HG03460 (cell line): ENCODE results near the gene ABHD17B.
"Not testable (repeated sequence)": the region's sequence is repeated elsewhere in the genome, so short reads cannot be mapped to it uniquely, and the experiment has no call there.

Experiments
- ATAC-seq: cut with Tn5 transposase; IDR thresholded peaks from one replicate; pipeline ENCODE4 v1.9.1; 2021; ENCODE audit not compliant: unreplicated experiment

ABHD17B gene

DNA sequence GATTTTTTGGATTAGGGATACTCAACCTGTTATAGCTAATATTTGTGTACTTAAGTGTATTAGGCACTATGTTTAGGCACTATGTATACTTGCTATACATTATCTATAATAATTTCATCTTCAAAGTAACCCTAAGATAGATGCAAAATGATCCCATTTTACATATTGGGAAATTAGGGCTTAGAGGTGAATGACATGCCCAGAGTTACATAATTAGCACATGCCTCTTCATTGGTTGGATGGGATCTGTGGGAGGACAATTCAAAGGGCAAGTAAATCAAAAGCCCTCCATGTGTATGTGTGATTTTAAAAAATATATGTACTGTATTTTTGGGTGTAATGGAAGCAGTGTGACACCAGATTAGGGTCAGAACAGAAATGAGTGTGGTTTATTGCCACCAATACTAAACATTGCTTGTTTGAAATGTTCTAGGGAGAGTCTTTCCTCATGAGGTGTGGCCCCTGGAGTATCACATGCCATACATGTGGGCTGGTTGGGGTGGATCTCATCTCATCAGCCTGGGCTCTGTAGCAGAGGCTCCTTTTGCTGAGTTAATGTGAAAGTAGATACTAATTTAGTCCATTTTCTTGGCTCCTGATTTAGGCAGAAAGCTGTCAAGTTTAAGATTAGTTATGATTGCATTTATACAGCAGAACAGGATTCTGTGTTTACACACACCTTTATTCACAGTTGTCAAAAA is 6.0 kb upstream of the ABHD17B start:
- peak; percentile 77 for ATAC-seq

DNA sequence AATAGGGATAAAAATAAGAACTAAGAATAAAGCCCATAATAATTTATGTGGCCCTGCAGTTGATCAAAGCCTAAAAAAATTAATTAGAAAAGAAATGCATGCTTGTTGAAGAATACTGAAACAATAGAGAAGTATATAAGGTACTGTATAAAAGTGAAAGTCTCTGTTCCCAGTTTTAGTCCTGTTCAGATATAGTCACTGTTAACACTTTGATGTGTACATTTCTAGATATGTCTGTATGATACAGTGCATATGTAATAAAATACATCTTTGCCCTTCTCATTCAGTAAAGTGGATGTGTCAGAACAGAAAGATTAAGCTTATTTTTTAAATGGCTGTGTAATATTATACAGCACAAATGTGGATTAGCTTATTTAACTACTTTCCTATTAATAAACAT is 4.5 kb upstream of the ABHD17B start:
- no peak for ATAC-seq

DNA sequence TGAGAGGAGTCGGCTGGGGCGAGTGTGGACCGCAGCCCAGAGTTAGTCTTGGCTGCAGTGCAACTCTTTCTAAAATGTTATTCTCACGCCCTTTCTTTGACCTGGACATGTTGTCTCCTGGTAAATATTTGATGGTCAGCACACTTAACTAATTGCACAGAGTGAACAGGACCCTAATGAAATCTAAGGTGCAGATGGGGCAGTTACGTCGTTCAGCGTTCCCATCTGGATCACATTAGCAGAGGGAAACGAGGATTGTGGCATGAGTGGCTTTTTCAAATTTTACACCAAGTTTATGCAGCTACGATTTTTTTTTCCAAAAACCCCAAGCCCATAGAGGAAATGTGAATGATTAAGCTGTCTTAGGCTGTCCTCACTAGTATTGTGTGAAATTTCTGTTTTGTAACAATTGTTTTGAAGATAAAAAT is 929 bp upstream of the ABHD17B start:
- no peak for ATAC-seq

DNA sequence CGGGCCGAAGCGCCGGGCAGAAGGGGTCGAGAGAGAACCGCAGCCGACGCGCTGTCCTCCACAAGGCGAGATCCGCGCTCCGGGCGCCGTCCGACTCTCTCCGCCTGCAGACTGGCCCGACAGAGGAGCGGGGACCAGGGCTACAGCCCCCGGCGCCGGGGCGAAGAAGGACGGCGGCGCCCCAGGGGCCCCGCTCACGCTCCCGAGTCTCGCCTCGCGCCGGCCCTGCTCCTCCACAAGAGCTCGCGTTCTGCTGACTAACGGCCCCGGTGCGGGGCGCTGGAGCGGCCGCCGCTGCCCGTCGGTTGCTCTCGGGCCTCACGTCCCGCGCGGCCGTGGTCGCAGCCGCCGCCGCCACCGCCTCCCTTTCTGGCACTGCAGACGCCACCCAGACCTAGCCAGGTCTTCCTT is 338 bp downstream of the ABHD17B start:
- peak; percentile 13 for ATAC-seq

DNA sequence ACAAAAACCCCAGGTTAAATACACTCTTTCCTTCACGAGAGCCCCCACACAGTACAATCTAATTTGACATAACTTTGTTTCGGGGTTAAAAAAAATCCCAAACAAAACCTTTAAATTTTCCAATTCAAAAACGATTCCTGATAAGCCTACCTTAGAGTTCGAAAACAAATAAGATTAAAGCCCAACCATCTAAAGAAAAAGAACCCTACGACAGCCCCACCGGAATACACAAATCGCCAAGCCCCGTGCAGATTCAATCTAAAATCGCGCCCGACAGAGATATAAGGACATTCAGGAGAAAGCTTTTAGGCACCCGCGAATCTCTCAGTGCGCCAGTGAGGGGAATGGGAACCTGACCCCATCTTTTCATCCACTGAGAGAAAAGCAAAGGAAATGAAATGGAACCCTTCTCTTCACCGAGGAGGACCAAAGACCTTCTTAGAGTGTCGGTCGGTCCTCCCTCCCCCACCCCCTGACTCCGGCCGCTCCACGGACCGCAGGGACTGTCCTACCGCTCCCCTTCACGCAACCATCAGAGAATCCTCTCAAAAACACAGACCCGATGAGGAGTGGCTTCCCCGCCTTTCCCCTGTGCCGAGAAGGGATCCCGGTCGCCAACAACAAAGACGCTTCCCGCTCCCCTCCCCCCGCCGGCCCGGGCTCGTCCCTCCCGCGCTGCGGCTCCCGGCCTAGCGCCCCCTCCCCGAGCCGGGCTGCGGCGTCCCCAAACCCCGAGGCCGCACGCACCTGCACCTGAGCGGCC is 925 bp downstream of the ABHD17B start:
- ATAC-seq: peak; percentile 12

DNA sequence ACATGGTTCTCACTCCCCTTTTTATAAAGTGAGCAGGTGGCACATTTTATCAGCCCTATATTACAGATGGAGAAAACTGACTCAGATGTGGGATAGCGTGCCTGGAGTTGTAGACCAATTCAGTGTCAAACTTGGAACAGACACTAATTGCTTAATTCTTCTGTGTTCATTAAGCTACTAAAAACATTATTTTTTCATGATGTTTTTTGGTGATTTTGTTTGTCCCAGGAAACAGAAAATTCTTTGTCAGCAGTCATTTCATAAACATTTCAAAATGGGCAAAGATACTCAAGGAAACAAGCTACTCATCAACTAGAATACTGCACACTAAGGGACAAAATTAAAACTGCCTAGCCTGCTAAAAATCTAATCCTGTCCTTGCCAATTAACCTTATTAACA is 2.2 kb downstream of the ABHD17B start:
- ATAC-seq: no peak

DNA sequence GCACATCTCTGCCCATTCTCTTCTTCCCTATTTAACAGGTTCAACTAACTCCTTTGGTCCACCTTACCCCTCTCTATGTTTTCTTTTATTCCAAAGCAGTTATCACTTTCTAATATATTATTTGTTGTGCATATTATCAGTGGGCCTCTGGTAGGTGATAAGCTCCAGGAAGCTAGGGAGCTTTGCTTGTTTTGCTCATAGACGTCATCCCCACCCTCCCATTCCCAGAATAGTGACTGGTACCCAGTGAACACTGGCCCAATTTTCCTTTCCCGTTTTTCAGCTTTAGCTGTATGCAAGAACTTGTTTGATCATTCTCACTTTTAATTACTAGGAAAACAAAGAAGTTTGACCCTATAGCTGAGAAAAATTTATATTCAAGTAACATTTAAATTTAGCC is 6.9 kb downstream of the ABHD17B start:
- no peak for ATAC-seq

DNA sequence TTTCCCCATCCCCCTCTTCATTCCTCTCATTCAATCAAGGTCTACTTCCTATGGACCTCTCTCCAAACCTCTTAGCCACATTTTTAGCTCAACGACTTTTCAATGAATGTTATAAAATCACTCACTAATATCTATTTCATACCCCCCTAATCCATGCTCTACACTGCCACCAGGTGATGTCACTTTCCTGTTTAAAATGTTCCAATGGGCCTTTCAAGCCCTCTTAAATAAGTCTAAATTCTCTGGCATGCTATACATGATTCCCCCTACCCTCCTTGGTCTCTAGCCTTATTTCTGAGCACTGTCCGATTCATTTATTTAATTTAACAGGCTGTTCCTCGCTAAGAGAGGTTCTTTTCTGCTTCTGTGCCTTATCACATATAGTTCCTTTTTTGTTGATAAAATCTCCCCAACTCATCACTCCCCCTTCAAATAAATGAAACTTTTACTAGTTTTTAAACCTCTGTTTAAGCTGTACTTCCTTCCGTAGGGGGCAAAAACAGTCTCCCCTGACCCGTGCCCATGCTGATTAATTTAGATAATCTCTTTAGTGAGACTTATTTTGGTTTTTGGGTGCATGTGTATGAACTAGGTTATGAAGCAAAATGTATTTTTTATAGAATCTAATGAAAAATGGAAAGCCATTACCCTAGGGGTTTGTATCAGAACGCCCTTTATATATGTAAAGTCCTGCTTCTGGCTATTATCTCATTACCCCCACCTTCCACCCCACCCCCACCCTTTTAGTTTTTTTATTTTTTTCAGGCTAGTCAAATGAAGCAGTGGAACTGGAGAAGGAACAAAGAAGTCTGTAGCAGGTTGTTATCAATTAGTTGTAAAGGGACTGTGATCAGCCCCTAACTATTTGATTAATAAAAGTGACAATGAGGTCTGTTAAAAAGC is 9.0 kb downstream of the ABHD17B start:
- no peak for ATAC-seq

DNA sequence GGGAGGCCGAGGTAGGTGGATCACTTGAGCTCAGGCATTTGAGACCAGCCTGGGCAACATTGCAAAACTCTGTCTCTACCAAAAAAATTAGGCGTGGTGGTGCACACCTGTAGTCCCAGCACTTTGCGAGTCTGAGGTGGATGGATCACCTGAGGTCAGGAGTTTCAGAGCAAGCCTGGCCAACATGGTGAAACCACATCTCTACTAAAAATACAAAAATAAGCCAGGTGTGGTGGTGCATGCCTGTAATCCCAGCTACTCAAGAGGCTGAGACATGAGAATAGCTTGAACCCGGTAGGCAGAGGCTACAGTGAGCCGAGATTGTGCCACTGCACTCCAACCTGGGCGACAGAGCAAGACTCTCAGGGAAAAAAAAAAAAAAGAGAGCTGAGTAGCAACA is 12.2 kb downstream of the ABHD17B start:
- not testable (repeated sequence) for ATAC-seq

DNA sequence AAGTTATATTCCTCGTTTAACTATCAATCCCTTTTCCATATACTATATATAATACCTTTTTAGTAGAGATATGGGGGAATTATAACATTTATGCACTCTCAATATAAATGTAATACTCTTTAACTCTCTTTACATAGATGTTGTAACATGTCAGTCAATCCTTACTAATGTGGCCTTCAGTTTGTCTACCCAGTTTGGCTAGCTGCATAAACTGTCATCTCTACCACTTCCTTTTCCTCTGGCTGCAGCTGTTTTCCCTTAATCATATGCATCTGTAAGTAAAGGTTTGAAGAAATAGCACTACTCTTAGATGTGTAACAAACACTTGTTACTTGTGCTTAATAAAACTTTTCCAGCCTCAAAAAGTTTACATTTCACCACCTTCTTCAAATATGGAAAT is 13.4 kb downstream of the ABHD17B start:
- ATAC-seq: peak; percentile 47

DNA sequence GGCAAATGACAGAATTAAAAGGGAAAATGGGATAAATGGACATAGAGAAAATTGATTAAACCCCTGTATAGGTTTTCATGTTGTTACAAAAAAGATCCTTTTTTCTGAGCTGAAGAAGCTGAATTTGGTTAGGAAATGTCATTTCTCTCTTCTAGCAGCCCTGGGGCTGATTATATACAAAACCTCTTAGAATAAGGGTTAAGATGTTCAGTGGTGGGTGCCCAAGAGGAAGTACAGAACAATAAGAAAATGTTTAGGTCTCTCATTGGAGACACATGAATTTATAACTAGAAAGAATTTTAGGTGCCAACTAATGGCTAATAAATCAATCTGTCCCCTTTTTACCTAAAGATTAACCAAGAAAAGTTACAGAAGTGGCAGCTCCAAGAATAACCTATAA is 14.2 kb downstream of the ABHD17B start:
- ATAC-seq: no peak

DNA sequence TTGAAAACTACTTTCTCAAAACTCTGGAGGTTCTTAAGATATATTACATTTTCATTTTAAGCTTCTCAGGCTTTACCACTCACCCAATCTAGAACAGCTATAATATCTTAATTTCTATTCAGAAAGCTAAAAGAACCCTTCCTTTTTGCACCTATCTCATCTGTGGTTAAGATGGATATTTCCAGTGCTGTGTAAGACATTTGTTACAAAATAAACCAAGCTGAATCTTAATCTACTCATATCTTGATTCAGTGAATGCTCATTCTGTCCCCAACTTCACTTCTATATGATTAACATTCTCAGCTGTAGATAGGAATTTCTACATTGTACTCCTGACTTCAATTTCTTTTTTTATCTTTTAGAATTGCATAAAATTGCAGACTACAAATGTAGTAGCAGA is 15.0 kb downstream of the ABHD17B start:
- ATAC-seq: no peak

DNA sequence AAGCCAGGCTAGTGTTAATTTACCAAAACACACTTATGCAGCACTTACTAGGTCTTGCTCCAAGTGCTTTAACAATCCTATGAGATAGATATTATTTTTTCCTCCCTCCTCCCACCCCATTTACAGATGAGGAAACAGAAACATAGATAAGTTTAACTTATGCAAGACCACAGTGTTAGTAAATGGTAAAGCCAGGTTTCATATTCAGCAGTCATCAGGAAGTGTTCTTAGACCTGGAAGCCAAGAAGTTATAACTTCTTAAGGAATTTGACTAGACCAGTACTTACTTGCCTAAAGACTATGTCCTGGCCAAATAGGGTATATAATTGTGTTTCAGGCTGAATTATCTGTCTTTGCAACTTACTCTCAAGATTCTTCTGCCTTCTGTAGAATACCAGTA is 15.9 kb downstream of the ABHD17B start:
- ATAC-seq: peak; percentile 42

DNA sequence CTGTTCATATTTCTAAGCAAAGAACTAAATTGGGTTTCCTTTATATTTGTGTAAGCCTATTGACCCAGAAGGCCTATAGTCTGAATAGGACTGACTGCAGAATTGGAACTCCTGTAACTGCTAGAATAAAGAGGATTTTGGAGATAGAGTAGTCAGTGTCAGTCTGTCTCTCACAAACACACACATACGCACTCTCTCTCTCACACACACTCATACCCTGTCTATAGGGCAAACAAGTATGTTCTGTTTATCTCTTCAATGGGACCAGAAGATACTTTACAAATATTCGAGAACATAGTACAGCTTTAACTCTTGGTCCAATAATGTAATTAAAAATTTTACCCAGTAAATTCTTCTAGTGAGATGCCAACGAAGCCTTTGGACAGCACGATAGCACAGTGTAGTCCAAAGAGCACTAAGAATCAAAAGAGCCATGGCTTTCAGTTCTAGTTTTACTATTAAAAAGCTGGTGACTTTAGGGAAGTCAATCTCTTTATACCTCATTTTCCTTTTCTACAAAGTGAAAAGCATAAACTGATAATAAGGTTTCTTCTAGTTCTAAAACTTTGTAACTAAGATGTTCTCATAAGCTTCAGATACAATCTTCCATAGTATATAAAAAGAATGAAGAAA is 19.3 kb downstream of the ABHD17B start:
- ATAC-seq: peak; percentile 45

DNA sequence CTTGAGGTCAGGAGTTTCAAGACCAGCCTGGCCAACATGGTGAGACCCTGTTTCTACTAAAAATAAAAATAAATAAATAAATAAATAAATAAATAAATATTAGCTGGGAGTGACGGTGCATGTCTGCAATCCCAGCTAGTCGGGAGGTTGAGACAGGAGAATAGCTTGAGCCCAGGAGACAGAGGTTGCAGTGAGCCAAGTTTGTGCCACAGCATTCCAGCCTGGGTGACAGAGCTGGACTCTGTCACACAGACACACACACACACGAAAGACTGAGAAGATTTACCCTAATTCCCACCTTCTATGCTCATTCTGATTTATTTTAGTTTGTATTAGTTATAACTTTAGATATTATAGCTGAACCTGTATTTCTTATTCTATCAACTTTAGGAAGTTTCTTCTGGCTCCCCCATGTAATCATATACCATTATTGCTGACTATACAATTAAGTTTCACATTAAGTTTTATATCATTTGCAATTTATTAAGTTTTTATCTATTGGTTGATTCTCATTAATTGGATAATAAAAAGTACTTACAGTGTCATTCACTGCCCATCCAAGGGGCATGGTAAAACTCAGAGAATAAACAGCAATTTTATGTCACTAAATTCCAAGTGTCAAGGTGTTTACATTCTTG is 20.8 kb downstream of the ABHD17B start:
- ATAC-seq: no peak

DNA sequence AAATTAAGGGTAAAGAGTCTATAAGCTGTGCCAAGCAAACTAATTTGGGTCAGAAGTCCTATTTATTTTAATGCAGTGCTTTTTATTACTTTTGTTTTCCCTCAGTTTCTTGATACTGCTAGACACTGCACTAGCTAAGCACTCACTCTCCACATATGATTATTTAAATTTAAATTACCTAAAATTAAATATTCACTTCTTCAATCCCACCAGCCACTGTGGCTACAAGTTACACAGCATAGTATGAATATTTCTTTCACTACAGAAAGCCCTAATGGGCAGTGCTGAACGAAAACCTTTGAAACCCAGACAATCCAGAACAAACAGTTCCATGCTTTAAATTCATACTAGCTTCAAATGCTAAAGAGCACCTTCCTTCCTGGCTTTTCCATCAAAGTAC is 23.6 kb downstream of the ABHD17B start:
- ATAC-seq: no peak

DNA sequence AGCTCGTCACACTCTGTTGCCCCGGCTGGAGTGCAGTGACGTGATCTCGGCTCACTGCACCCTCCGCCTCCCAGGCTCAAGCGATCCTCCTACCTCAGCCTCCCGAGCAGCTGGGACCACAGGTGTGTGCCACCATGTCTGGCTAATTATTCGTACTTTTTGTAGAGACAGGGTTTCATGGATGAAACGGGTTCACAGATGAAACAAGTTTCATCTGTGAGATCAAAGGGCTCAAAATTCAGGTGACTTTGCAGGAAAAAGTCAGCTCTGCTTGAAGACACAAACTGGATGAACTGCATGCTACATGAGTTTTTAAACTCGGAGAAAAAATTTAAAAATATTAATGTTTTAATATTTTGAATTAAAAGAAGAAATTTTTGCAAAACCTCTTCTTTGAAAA is 24.5 kb downstream of the ABHD17B start:
- ATAC-seq: no peak

DNA sequence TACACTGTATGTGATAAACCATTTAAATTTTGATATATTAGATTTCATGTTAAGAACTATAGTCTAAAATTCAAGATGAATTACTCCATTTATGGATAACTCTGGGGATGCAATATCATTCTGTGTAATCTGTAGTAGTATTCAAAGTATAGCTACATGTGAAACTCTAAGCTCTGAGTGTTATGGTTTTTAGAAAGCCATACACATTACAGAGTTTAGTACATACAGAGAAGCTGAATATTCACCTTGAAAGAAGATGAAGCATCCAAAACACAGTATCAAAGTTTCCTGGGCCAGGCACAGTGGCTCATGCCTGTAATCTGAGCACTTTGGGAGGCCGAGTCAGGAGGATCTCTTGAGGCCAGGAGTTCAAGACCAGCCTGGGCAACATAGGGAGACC is 25.0 kb downstream of the ABHD17B start:
- ATAC-seq: no peak

DNA sequence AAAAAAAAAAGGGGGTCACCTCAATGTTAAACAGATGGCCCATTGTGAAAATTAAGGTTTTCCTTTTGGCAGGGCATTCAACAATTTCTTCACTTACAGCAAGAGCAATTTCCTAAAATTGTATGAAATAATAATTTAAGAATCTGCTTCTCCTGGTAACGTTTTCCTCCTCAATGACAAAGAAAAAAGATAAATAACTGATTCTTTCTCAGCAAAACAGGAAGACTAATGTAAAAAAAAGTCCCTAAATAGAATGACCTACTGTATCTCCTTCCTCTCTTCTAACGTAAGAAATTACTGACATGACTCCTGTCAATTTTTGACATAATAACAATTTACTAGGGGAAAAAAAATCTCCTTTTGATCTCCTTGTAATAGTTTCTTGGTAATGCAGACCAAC is 25.5 kb downstream of the ABHD17B start:
- no peak for ATAC-seq

DNA sequence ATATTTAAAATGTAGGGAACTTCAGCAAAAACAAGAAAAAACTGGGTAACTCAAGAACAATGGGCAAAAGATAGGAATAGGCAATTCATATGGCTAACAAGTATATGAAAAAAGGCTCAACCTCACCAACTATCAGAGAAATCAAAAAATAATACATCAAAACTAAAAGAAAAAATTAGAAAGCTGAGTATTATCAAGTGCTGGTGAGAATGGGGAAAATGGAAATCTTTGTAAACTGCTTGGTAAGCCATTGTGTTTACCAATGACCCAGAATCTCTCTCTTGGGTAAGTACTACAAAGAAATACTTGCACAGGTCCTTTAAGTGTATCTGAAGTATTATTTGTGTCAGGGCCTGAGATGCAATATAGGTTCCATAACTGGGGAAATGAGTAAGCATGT is 27.0 kb downstream of the ABHD17B start:
- ATAC-seq: no peak
